ENCODE measurements around the gene ATP2C2.

- TF ChIP-seq CTCF (IDR thresholded peaks at IDR 0.05; ENCODE audit: borderline replicate concordance, extremely low read depth, low read length, poor library complexity, severe bottlenecking) (no peak), EZH2 (IDR thresholded peaks at IDR 0.05; ENCODE audit: borderline replicate concordance, low read depth, low read length, severe bottlenecking) (no peak)
Measured at GRCh38 chr16:84404324-84404723, 36.0 kb downstream of the ATP2C2 start.
